ENCODE measurements around the gene CYBB. TPM values are rescaled to one million over a fixed set of nuclear protein-coding genes. Genes with fewer than 3 reads are reported as not detected.

The CYBB gene
- total and polyA plus RNA-seq, 2 experiments from 2014 or later: 2.5 TPM; not detected in 1

Other genes with a start within 250 kb of the CYBB start
- 0.84 and 0.87 TPM in 2 replicates for gene LANCL3, start 208.4 kb upstream of the CYBB start, total RNA-seq
- 0.28 and 0.30 TPM in 2 replicates for gene LANCL3, start 208.4 kb upstream of the CYBB start, polyA plus RNA-seq
- 2.9 and 3.5 TPM in 2 replicates for gene XK, start 94.3 kb upstream of the CYBB start, total RNA-seq
- gene XK, start 94.3 kb upstream of the CYBB start, polyA plus RNA-seq: 0.07 and 1.2 TPM in 2 replicates
- 42.8 and 44.4 TPM in 2 replicates for gene DYNLT3, start 67.5 kb downstream of the CYBB start, total RNA-seq
- gene DYNLT3, start 67.5 kb downstream of the CYBB start, polyA plus RNA-seq: 36.4 and 36.7 TPM in 2 replicates
- gene SYTL5, start 226.5 kb downstream of the CYBB start, total RNA-seq: 7.3 and 8.0 TPM in 2 replicates
- gene SYTL5, start 226.5 kb downstream of the CYBB start, polyA plus RNA-seq: 1.0 and 1.2 TPM in 2 replicates

All from hepatocyte (in vitro differentiated cells).